HepG2 (cell line): Measurements from ENCODE around the gene HMGCR. TPM values are rescaled to one million over a fixed set of nuclear protein-coding genes. Genes with fewer than 3 reads are reported as not detected.

Source experiments
- ATAC-seq: fragments of 200-7000 bp; cut with Tn5 transposase; 3 replicates; pipeline ENCODE4 v1.9.1; 2020; ENCODE audit warnings: mild to moderate bottlenecking, moderate library complexity
- BruUV-seq: library from RNA; stranded (reverse); fragments of 400-500 nt; replicated peaks from 2 replicates; lab custom pipeline; 2021; lab: Mats Ljungman, UMichigan
- CTCF ChIA-PET: fragments of 300-600 bp; formaldehyde crosslinking; extraction: SDS; loops from one replicate; lab custom pipeline; 2021; ENCODE audit warnings: low total read pairs, inconsistent platforms, low intra/inter-chr PET ratio; lab: Yijun Ruan, JAX
- POLR2A ChIA-PET: fragments of 350-600 bp; sonication (Branson Sonifier 250); formaldehyde crosslinking; loops from one replicate; lab custom pipeline; 2020; ENCODE audit warnings: antibody characterized with exemption, inconsistent platforms; lab: Yijun Ruan, JAX
- DNase-seq: peaks from one replicate; pipeline ENCODE4 v3.0.0-alpha.2; 2015; ENCODE audit warnings: low spot score
- FAIRE-seq: peaks from 3 replicates; lab custom pipeline; 2011; peaks lifted over from hg19 to GRCh38; lab: Jason Lieb, UNC
- H2AFZ ChIP-seq: one replicate; pipeline ENCODE4 v1.6.1; 2011; ENCODE audit warnings: low read length, inconsistent platforms
- H3K27ac ChIP-seq: fragments of 300-600 bp; 3 replicates; pipeline ENCODE4 v1.8.0; 2011; ENCODE audit warnings: mixed run types, mild to moderate bottlenecking, mixed read lengths, low read length, inconsistent platforms; ENCODE audit not compliant: insufficient read depth; ENCODE audit errors: extremely low read length
- H3K27me3 ChIP-seq, 2 experiments: fragments of 200-600 bp in 1 of 2; 2 replicates in 1 of 2; 3 replicates in 1 of 2; pipeline versions ENCODE4 v1.6.0 to v1.8.0; 2011; ENCODE audit warnings: low read length in 2 of 2, mild to moderate bottlenecking in 2 of 2, moderate library complexity in 2 of 2, inconsistent platforms in 1 of 2; ENCODE audit not compliant: insufficient read depth in 2 of 2, control insufficient read depth in 1 of 2
- H3K36me3 ChIP-seq, 2 experiments: fragments of 200-600 bp in 1 of 2; replicated peaks in 1 of 2; 2 replicates in 1 of 2; 3 replicates in 1 of 2; pipeline versions ENCODE4 v1.5.1 to v1.8.0; 2011; ENCODE audit warnings: low read length in 2 of 2, inconsistent platforms in 1 of 2; ENCODE audit not compliant: insufficient read depth in 2 of 2, control insufficient read depth in 1 of 2
- H3K4me1 ChIP-seq: 2 replicates; pipeline ENCODE4 v1.5.1; 2012; ENCODE audit warnings: low read length, inconsistent platforms; ENCODE audit not compliant: insufficient read depth
- H3K4me2 ChIP-seq: 2 replicates; pipeline ENCODE4 v1.6.0; 2011; ENCODE audit warnings: low read depth, low read length, inconsistent platforms
- H3K4me3 ChIP-seq, 3 experiments: fragments of 200-600 bp in 1 of 3; sonication (generic), shearing (Covaris generic) in 1 of 3; replicated peaks in 1 of 3; 2 replicates each; pipeline ENCODE4 v1.5.1; 2011 to 2016; ENCODE audit warnings: low read length in 3 of 3, inconsistent platforms in 2 of 3, low read depth in 2 of 3, mild to moderate bottlenecking in 2 of 3, control low read depth in 1 of 3, mixed read lengths in 1 of 3; ENCODE audit not compliant: insufficient read depth in 1 of 3
- H3K79me2 ChIP-seq: one replicate; pipeline ENCODE4 v1.6.1; 2011; ENCODE audit warnings: low read length, inconsistent platforms; ENCODE audit not compliant: insufficient read depth
- H3K9ac ChIP-seq: 2 replicates; pipeline ENCODE4 v1.6.0; 2011; ENCODE audit warnings: mild to moderate bottlenecking, low read depth, low read length, inconsistent platforms; ENCODE audit not compliant: insufficient read depth
- H3K9me3 ChIP-seq: 2 replicates; pipeline ENCODE4 v1.5.1; 2012; ENCODE audit warnings: mild to moderate bottlenecking, low read length
- H4K20me1 ChIP-seq: 2 replicates; pipeline ENCODE4 v1.6.0; 2011; ENCODE audit warnings: inconsistent platforms, mild to moderate bottlenecking, low read length, moderate library complexity; ENCODE audit not compliant: insufficient read depth
- NR2C2 ChIP-seq: sonication (generic); formaldehyde crosslinking; IDR thresholded peaks from 2 replicates; pipeline ENCODE4 v1.4.0; 2020; ENCODE audit warnings: missing genetic modification reagents, mild to moderate bottlenecking, moderate library complexity, borderline replicate concordance
- NR2F1 ChIP-seq, 2 experiments: fragments of 450-650 bp in 1 of 2; formaldehyde crosslinking in 1 of 2; IDR thresholded peaks; 2 replicates each; pipeline versions ENCODE4 v1.5.0 to v1.6.1; 2016 to 2020; ENCODE audit warnings: mild to moderate bottlenecking in 1 of 2, missing compliant biosample characterization in 1 of 2, missing genetic modification reagents in 1 of 2, moderate library complexity in 1 of 2
- NR2F2 ChIP-seq: IDR thresholded peaks from 2 replicates; pipeline ENCODE4 v1.6.1; 2012; ENCODE audit warnings: low read depth, inconsistent platforms, borderline replicate concordance
- NR2F6 ChIP-seq, 2 experiments: IDR thresholded peaks; 2 replicates each; pipeline ENCODE4 v1.6.1; 2016; ENCODE audit warnings: antibody characterized with exemption in 1 of 2, mild to moderate bottlenecking in 1 of 2
- PTBP1 ChIP-seq: fragments of 200-400 bp; formaldehyde crosslinking; IDR thresholded peaks from 2 replicates; pipeline ENCODE4 v1.6.1; 2018; ENCODE audit warnings: low read length, low read depth; ENCODE audit not compliant: poor library complexity, severe bottlenecking
- ZNF362 ChIP-seq: sonication (generic); formaldehyde crosslinking; IDR thresholded peaks from 2 replicates; pipeline ENCODE4 v1.4.0; 2020; ENCODE audit warnings: missing genetic modification reagents, mild to moderate bottlenecking, borderline replicate concordance
- ZNF747 ChIP-seq: sonication (generic); formaldehyde crosslinking; IDR thresholded peaks from 2 replicates; pipeline ENCODE4 v1.8.1; 2023; ENCODE audit warnings: missing genetic modification reagents, mild to moderate bottlenecking, borderline replicate concordance
- ZNF75D ChIP-seq: sonication (generic); formaldehyde crosslinking; IDR thresholded peaks from 2 replicates; pipeline ENCODE4 v1.8.1; 2023; ENCODE audit warnings: missing genetic modification reagents, mild to moderate bottlenecking, borderline replicate concordance
- ZNF790 ChIP-seq: sonication (generic); formaldehyde crosslinking; IDR thresholded peaks from 2 replicates; pipeline ENCODE4 v1.8.0; 2022; ENCODE audit warnings: missing genetic modification reagents, mild to moderate bottlenecking, borderline replicate concordance
- WGBS: methylation state at CpG from one replicate; pipeline ENCODE4 v1.1.6; 2017; ENCODE audit warnings: low lambda C conversion rate; 5-methylcytosine and 5-hydroxymethylcytosine counted together
- in situ Hi-C: cut with HindIII; loops from 2 replicates; pipeline ENCODE4 v1.10.0; 2017; ENCODE audit warnings: low pct_unique_long_range_greater_than_20kb; ENCODE audit not compliant: extremely low pct_ligation_motif_present
- intact Hi-C: fragments of 100-400 bp; cut with micrococcal nuclease; formaldehyde crosslinking; loops from one replicate; pipeline ENCODE4 v1.10.0; 2022; ENCODE audit not compliant: unreplicated experiment
- polyA plus RNA-seq, 8 experiments: library from polyadenylated mRNA; depleted of rRNA in 3 of 8; stranded (reverse) in 7 of 8; unstranded in 1 of 8; fragments of >200 nt; fragmentation: Illumina TruSeq in 4 of 8; extraction: Trizol in 4 of 8; gene quantifications; 2 replicates each; pipeline versions ENCODE4 v1.2.1 to v1.2.3, GENCODE V29; 2011 to 2016; ENCODE audit warnings: low read depth in 4 of 8, missing spikeins in 1 of 8, mixed read lengths in 1 of 8; ENCODE audit not compliant: insufficient read depth in 1 of 8
- total RNA-seq, 5 experiments: library from RNA; depleted of rRNA; stranded (reverse); fragments of >200 nt; fragmentation: Illumina TruSeq; extraction: Trizol; gene quantifications; 2 replicates each; pipeline ENCODE4 v1.2.3, GENCODE V29; 2016; ENCODE audit warnings: low read depth in 1 of 5
- TF ChIP-seq, protein P1 (sequence below): sonication (generic); formaldehyde crosslinking; IDR thresholded peaks from 2 replicates; pipeline ENCODE4 v1.9.0; 2021; ENCODE audit warnings: missing genetic modification reagents, borderline replicate concordance

HMGCR gene
- total and polyA plus RNA-seq, 2 of the 13 experiments (the other 11 are each of a cell fraction or from before 2014, with no cell fraction given) = 43.0 to 144 TPM

DNA sequence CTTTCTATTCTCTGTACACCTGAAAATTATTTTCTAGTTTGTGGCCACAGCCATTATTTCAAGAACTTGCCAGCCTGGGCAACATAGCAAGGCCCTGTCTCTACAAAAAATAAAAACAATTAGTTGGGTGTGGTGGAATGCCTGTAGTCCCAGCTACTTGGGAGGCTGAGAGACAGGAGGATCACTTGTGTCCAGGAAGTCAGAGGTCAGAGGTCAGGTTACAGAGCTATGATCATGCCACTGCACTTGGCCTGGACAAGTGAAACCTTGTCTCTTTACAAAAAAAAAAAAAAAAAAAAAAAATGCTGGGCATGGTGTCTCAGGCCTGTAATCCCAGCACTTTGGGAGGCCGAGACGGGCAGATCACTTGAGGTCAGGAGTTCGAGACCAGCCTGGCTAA lies 58.3 kb downstream of the HMGCR start:
- DNase-seq (peak; percentile 57), ATAC-seq (peak; percentile 65), FAIRE-seq (no peak)
- no peak overlapping the region for H2AFZ ChIP-seq
- H3K4me1 ChIP-seq = peaks cover 10% of the 10 kb centered on the region
- no peak overlapping the region for H3K4me3 ChIP-seq
- POLR2A ChIA-PET = no interaction called here
- CTCF ChIA-PET = no interaction called here
- WGBS = 96% methylated on average over 3 of the region's 3 CpGs
- H3K27me3 ChIP-seq = no peaks in the 10 kb centered on the region
- no peaks in the 10 kb centered on the region for H3K79me2 ChIP-seq
- H3K36me3 ChIP-seq = peaks cover 2 to 15% of the 10 kb centered on the region in 2 experiments; a peak in 2 of 5 replicates
- intact Hi-C loops = no loop called here
- TF ChIP-seq ZNF75D (CRISPR knock-in tag) = no peak
- TF ChIP-seq NR2F1 (CRISPR knock-in tag; IDR thresholded peaks at IDR 0.05) = 0 out of 4 replicates have a peak, but pooled peaks of 1 of the 2 experiments have one; percentile 10
- peak; percentile 43; the same call in 1 of the 2 replicates for TF ChIP-seq NR2F2
- no peak for TF ChIP-seq ZNF747
- TF ChIP-seq NR2F6 (IDR thresholded peaks at IDR 0.05) = peak; percentile 79
- peak; percentile 83 for TF ChIP-seq NR2F6 (CRISPR knock-in tag; IDR thresholded peaks at IDR 0.05)
- no peak for TF ChIP-seq ZNF790 (CRISPR knock-in tag)
- TF ChIP-seq ZNF362 (CRISPR knock-in tag) = peak; percentile 82; the same call in 1 of the 2 replicates
- TF ChIP-seq, protein P1, sequence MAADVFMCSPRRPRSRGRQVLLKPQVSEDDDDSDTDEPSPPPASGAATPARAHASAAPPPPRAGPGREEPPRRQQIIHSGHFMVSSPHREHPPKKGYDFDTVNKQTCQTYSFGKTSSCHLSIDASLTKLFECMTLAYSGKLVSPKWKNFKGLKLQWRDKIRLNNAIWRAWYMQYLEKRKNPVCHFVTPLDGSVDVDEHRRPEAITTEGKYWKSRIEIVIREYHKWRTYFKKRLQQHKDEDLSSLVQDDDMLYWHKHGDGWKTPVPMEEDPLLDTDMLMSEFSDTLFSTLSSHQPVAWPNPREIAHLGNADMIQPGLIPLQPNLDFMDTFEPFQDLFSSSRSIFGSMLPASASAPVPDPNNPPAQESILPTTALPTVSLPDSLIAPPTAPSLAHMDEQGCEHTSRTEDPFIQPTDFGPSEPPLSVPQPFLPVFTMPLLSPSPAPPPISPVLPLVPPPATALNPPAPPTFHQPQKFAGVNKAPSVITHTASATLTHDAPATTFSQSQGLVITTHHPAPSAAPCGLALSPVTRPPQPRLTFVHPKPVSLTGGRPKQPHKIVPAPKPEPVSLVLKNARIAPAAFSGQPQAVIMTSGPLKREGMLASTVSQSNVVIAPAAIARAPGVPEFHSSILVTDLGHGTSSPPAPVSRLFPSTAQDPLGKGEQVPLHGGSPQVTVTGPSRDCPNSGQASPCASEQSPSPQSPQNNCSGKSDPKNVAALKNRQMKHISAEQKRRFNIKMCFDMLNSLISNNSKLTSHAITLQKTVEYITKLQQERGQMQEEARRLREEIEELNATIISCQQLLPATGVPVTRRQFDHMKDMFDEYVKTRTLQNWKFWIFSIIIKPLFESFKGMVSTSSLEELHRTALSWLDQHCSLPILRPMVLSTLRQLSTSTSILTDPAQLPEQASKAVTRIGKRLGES (CRISPR knock-in tag) = no peak
- no peak for TF ChIP-seq PTBP1
- TF ChIP-seq NR2C2 (CRISPR knock-in tag) = peak; percentile 56; the same call in 1 of the 2 replicates
- H3K9ac ChIP-seq = no peak overlapping the region
- no peak overlapping the region for H3K27ac ChIP-seq
- H3K4me2 ChIP-seq = no peak overlapping the region
- no TSS peak for BruUV-seq
- no peaks in the 10 kb centered on the region for H4K20me1 ChIP-seq
- in situ Hi-C loops = no loop called here
- H3K9me3 ChIP-seq = no peaks in the 10 kb centered on the region
